Hepatocyte (in vitro differentiated cells): ENCODE data around the gene ZNF547.

Experiments
- EZH2 ChIP-seq: fragments of 200-600 bp; sonication (generic); IDR thresholded peaks from 2 replicates; pipeline ENCODE4 v1.6.1; 2016; ENCODE audit warnings: antibody characterized with exemption, mild to moderate bottlenecking, borderline replicate concordance
- EZH2phosphoT487 ChIP-seq: fragments of 200-600 bp; sonication (generic); IDR thresholded peaks from one replicate; pipeline ENCODE4 v1.6.1; 2018; ENCODE audit warnings: antibody characterized with exemption, mild to moderate bottlenecking, low read depth, moderate library complexity; ENCODE audit not compliant: unreplicated experiment, severe bottlenecking
- TF ChIP-seq, protein P1 (sequence below): fragments of 200-600 bp; sonication (generic); IDR thresholded peaks from 2 replicates; pipeline ENCODE4 v1.5.1; 2016; ENCODE audit warnings: antibody characterized with exemption, mild to moderate bottlenecking; ENCODE audit not compliant: poor library complexity

DNA sequence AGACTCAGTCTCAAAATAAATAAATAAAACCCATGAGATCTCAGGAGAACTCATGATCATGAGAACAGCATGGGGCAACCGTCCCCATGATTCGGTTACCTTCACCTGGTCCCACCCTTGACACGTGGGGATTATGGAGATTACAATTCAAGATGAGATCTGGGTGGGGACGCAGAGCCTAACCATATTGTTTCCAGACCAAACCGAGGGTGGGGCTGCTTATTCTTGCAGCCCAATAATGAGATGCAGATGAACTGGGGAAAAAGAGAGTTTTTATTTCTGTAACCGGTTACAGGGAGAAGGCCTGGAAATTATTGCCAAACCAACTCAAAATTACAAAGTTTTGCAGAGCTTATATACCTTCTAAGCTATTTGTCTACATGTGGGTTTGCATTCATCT, 12.8 kb downstream of the ZNF547 start:
- TF ChIP-seq, protein P1, sequence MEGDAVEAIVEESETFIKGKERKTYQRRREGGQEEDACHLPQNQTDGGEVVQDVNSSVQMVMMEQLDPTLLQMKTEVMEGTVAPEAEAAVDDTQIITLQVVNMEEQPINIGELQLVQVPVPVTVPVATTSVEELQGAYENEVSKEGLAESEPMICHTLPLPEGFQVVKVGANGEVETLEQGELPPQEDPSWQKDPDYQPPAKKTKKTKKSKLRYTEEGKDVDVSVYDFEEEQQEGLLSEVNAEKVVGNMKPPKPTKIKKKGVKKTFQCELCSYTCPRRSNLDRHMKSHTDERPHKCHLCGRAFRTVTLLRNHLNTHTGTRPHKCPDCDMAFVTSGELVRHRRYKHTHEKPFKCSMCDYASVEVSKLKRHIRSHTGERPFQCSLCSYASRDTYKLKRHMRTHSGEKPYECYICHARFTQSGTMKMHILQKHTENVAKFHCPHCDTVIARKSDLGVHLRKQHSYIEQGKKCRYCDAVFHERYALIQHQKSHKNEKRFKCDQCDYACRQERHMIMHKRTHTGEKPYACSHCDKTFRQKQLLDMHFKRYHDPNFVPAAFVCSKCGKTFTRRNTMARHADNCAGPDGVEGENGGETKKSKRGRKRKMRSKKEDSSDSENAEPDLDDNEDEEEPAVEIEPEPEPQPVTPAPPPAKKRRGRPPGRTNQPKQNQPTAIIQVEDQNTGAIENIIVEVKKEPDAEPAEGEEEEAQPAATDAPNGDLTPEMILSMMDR = no peak
- TF ChIP-seq EZH2phosphoT487 (no peak), EZH2 (no peak)
